Thyroid gland (tissue), 4 donors: ENCODE measurements around the gene ENKD1. TPM values are rescaled to one million over a fixed set of nuclear protein-coding genes. Genes with fewer than 3 reads are reported as not detected.

Experiments used
- DNase-seq, 2 donors: peaks; one replicate each; pipeline ENCODE4 v3.0.0-alpha.2; 2019
- H3K27ac ChIP-seq, 3 donors: fragments of 200-600 bp; sonication (generic); 1 replicate in 2 of 3; 2 replicates in 1 of 3; pipeline ENCODE4 v1.5.1; 2016 to 2019; ENCODE audit warnings: mild to moderate bottlenecking in 1 of 3, moderate library complexity in 1 of 3
- H3K27me3 ChIP-seq: fragments of 200-600 bp; sonication (generic); one replicate; pipeline ENCODE4 v1.5.1; 2019
- H3K36me3 ChIP-seq, 2 donors: fragments of 200-600 bp; sonication (generic); one replicate each; pipeline ENCODE4 v1.5.1; 2016 to 2019
- H3K4me1 ChIP-seq, 2 donors: fragments of 200-600 bp; sonication (generic); one replicate each; pipeline ENCODE4 v1.5.1; 2017 to 2019
- H3K4me3 ChIP-seq, 3 donors: fragments of 200-600 bp; sonication (generic); replicated peaks in 1 of 3; 1 replicate in 2 of 3; 2 replicates in 1 of 3; pipeline ENCODE4 v1.5.1; 2016; ENCODE audit warnings: mild to moderate bottlenecking in 1 of 3
- H3K9me3 ChIP-seq: fragments of 200-600 bp; sonication (generic); one replicate; pipeline ENCODE4 v1.5.1; 2017
- CTCF ChIP-seq, 6 experiments: fragments of 200-600 bp in 3 of 6; fragments of 450-650 bp in 3 of 6; sonication (generic) in 3 of 6; IDR thresholded peaks; one replicate each; pipeline ENCODE4 v1.5.1; 2016 to 2019; ENCODE audit warnings: antibody characterized with exemption in 6 of 6, mild to moderate bottlenecking in 2 of 6, inconsistent platforms in 1 of 6, moderate library complexity in 1 of 6
- POLR2A ChIP-seq, 2 donors: fragments of 450-650 bp; IDR thresholded peaks; one replicate each; pipeline ENCODE4 v1.6.1; 2017; ENCODE audit warnings: antibody characterized with exemption in 2 of 2, mild to moderate bottlenecking in 2 of 2, moderate library complexity in 1 of 2
- WGBS, 2 donors: methylation state at CpG; one replicate each; pipeline ENCODE4 v1.1.5; 2017; 5-methylcytosine and 5-hydroxymethylcytosine counted together
- intact Hi-C: fragments of 100-400 bp; cut with DNase I; formaldehyde crosslinking; loops from one replicate; pipeline ENCODE4 v1.15.1; 2023
- total RNA-seq, 4 donors: library from RNA; depleted of rRNA; stranded (reverse); fragments of >200 nt; gene quantifications; one replicate each; pipeline ENCODE4 v1.2.3, GENCODE V29; 2016

The ENKD1 gene
- total RNA-seq, 4 donors from 2014 or later = 14.2 to 33.2 (median 21.9) TPM

- no peaks in the 10 kb centered on the region for H3K4me1 ChIP-seq
- no peak overlapping the region for H3K4me3 ChIP-seq
- no peaks in the 10 kb centered on the region for H3K27me3 ChIP-seq
- TF ChIP-seq POLR2A (IDR thresholded peaks at IDR 0.05) (no peak), CTCF (IDR thresholded peaks at IDR 0.05) (no peak)
- DNase-seq = no peak
- H3K9me3 ChIP-seq = no peaks in the 10 kb centered on the region
- no peaks in the 10 kb centered on the region for H3K36me3 ChIP-seq
- 94 to 96% methylated on average over 5 of the region's 5 CpGs for WGBS, 2 donors
- no peak overlapping the region for H3K27ac ChIP-seq
- intact Hi-C loops = no loop called here
Observed at GRCh38 chr16:67704110-67704509, 37.6 kb upstream of the ENKD1 start.

DNA sequence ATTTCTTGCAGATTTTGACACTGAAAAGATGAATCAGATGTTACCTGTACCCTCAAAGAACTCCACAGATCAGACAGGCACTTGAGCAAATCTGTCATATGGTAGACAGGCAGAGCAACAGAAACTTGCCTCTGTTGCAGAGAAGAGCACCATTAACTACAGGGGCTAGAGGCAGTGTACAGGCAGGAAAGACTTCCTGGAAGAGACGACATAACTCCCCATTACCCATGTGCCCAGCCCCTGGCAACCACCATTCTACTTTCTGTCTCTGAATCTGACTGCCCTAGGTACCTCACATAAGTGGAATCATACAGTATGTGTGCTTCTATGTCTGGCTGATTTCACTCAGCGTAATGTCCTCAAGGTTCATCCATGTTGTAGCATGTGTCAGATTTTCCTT, 37.1 kb upstream of the ENKD1 start:
- intact Hi-C loops = no loop called here

GRCh38 chr16:67702130-67702529, 35.6 kb upstream of the ENKD1 start:
- Histone ChIP-seq H3K36me3 (no peaks in the 10 kb centered on the region), H3K27ac (no peak overlapping the region), H3K27me3 (no peaks in the 10 kb centered on the region), H3K4me3 (no peak overlapping the region), H3K4me1 (no peaks in the 10 kb centered on the region), H3K9me3 (no peaks in the 10 kb centered on the region)
- TF ChIP-seq POLR2A (IDR thresholded peaks at IDR 0.05) (no peak), CTCF (IDR thresholded peaks at IDR 0.05) (no peak)
- DNase-seq = no peak
- intact Hi-C loops = no loop called here
- 94 to 97% methylated on average over 4 of the region's 4 CpGs for WGBS, 2 donors

More for the DNA sequence above, 37.1 kb upstream of the ENKD1 start:
- no peak for DNase-seq
- H3K9me3 ChIP-seq = no peaks in the 10 kb centered on the region
- H3K36me3 ChIP-seq = no peaks in the 10 kb centered on the region
- H3K27me3 ChIP-seq = no peaks in the 10 kb centered on the region
- no peaks in the 10 kb centered on the region for H3K4me1 ChIP-seq
- no peak overlapping the region for H3K27ac ChIP-seq
- no peak for TF ChIP-seq POLR2A (IDR thresholded peaks at IDR 0.05)
- TF ChIP-seq CTCF (IDR thresholded peaks at IDR 0.05) = no peak
- no peak overlapping the region for H3K4me3 ChIP-seq
- WGBS, 2 donors = 86 to 93% methylated on average over 2 of the region's 2 CpGs

DNA sequence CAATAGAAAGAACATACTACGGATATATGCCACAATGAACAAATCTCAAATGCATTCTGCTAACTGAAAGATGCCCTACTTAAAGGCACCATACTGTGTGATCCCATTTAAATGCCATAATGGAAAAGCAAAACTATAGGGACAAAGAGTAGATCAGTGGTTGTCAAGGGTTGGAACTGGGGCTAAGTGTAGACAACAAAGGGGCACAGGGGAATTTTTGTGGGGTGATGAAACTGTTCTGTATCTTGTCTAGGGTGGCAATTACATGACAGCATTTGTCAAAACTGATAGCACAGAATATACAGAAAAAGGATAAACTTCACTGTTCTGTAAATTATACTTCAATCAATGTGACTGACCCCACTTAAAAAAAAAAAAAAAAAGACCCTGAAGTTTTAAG, 34.9 kb upstream of the ENKD1 start:
- no peaks in the 10 kb centered on the region for H3K4me1 ChIP-seq
- no peaks in the 10 kb centered on the region for H3K9me3 ChIP-seq
- intact Hi-C loops = no loop called here
- TF ChIP-seq POLR2A (IDR thresholded peaks at IDR 0.05) = no peak
- TF ChIP-seq CTCF (IDR thresholded peaks at IDR 0.05) = no peak
- H3K36me3 ChIP-seq = no peaks in the 10 kb centered on the region
- no peaks in the 10 kb centered on the region for H3K27me3 ChIP-seq
- H3K4me3 ChIP-seq = no peak overlapping the region
- no peak for DNase-seq
- 90 to 97% methylated on average over 1 of the region's 1 CpG for WGBS, 2 donors
- no peak overlapping the region for H3K27ac ChIP-seq

- Histone ChIP-seq H3K36me3 (no peaks in the 10 kb centered on the region), H3K9me3 (no peaks in the 10 kb centered on the region), H3K4me3 (no peak overlapping the region), H3K27me3 (no peaks in the 10 kb centered on the region), H3K4me1 (peaks cover 3 to 9% of the 10 kb centered on the region in 2 donors), H3K27ac (no peak overlapping the region)
- intact Hi-C loops = no loop called here
- DNase-seq = no peak
- WGBS, 2 donors = 95 to 99% methylated on average over 7 of the region's 7 CpGs
- TF ChIP-seq POLR2A (IDR thresholded peaks at IDR 0.05) (no peak), CTCF (IDR thresholded peaks at IDR 0.05) (no peak)
Observed at GRCh38 chr16:67699265-67699664, 32.7 kb upstream of the ENKD1 start.
